ENCODE measurements around the gene TBPL1. TPM values are rescaled to one million over a fixed set of nuclear protein-coding genes. Genes with fewer than 3 reads are reported as not detected.

Gene TBPL1
- total RNA-seq, 1 experiment from 2014 or later, result 42.1 TPM

DNA sequence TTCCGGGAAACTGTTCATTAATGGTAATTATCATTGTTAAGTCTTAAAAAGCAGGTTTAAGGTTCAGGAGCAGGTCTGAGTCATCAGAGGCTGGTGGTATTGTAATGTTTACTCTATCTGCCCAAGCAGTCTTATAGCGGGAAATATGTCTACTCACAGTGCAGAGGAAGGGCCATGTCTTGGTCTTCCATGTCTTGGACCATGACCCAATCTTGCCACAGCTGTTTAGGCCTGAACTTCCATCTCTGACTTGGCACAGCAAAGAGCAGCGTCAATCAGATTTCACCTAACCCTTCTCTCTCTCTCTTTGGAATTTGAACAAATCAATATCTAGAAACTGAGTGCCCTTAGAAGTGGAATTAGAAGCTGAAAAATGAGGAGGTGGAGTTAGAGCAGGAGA lies 73.6 kb downstream of the TBPL1 start:
- DNase-seq (ENCODE audit: low spot score), result no peak
- no peaks in the 10 kb centered on the region for H3K27me3 Mint-ChIP-seq (ENCODE audit: low read depth)
- CTCF ChIA-PET, result interaction anchor here (1.2 kb wide), 1 partner anchor 37 kb away, joined by 4 read pairs; no protein-coding TSS in a partner anchor

DNA sequence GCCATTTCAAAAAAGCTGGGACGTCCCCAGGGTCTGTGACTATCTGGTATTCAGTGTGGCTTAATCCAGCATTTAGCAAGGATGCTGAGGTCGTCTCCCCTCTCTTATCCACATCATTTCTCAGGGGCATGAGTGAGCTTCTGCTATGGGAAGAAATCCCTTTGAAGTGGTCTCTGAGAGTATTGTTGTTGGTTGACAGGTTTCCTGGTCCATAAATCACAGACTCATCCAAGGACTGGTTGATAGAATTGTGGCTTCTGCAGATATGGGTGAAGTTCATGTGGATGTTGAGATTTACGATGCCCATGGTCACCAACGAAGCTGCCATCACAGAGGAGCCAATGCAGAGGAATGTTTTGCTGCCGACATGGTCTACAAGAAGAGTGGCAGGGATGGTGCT lies 75.4 kb downstream of the TBPL1 start:
- no peak for ATAC-seq
- ChIA-PET CTCF (no interaction called here), POLR2A (no interaction called here)
- peaks cover 6% of the 10 kb centered on the region; the same call in 1 of the 2 replicates for H3K36me3 Mint-ChIP-seq
- H3K27me3 Mint-ChIP-seq (ENCODE audit: low read depth), result no peaks in the 10 kb centered on the region
- no peak for TF ChIP-seq IRF2 (CRISPR knock-in tag; IDR thresholded peaks at IDR 0.05; ENCODE audit: borderline replicate concordance, low read depth)
- TF ChIP-seq FOXP1 (CRISPR knock-in tag; IDR thresholded peaks at IDR 0.05; ENCODE audit: borderline replicate concordance), result no peak
- TF ChIP-seq FOXJ3 (CRISPR knock-in tag; IDR thresholded peaks at IDR 0.05; ENCODE audit: borderline replicate concordance), result no peak
- TF ChIP-seq, protein P1, sequence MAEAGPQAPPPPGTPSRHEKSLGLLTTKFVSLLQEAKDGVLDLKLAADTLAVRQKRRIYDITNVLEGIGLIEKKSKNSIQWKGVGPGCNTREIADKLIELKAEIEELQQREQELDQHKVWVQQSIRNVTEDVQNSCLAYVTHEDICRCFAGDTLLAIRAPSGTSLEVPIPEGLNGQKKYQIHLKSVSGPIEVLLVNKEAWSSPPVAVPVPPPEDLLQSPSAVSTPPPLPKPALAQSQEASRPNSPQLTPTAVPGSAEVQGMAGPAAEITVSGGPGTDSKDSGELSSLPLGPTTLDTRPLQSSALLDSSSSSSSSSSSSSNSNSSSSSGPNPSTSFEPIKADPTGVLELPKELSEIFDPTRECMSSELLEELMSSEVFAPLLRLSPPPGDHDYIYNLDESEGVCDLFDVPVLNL (CRISPR knock-in tag; IDR thresholded peaks at IDR 0.05; ENCODE audit: borderline replicate concordance, low read depth), result no peak
- TF ChIP-seq ZNF512 (CRISPR knock-in tag; IDR thresholded peaks at IDR 0.05; ENCODE audit: borderline replicate concordance), result no peak
- TF ChIP-seq, protein P2, sequence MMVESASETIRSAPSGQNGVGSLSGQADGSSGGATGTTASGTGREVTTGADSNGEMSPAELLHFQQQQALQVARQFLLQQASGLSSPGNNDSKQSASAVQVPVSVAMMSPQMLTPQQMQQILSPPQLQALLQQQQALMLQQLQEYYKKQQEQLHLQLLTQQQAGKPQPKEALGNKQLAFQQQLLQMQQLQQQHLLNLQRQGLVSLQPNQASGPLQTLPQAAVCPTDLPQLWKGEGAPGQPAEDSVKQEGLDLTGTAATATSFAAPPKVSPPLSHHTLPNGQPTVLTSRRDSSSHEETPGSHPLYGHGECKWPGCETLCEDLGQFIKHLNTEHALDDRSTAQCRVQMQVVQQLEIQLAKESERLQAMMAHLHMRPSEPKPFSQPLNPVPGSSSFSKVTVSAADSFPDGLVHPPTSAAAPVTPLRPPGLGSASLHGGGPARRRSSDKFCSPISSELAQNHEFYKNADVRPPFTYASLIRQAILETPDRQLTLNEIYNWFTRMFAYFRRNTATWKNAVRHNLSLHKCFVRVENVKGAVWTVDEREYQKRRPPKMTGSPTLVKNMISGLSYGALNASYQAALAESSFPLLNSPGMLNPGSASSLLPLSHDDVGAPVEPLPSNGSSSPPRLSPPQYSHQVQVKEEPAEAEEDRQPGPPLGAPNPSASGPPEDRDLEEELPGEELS (CRISPR knock-in tag; IDR thresholded peaks at IDR 0.05), result no peak
- TF ChIP-seq ESRRA (CRISPR knock-in tag; IDR thresholded peaks at IDR 0.05; ENCODE audit: borderline replicate concordance), result no peak
- no peak for TF ChIP-seq ZNF532 (CRISPR knock-in tag; IDR thresholded peaks at IDR 0.05; ENCODE audit: borderline replicate concordance)
- no peak for TF ChIP-seq MLX (CRISPR knock-in tag; IDR thresholded peaks at IDR 0.05)
- no peak for TF ChIP-seq JUN (CRISPR knock-in tag; IDR thresholded peaks at IDR 0.05)
- DNase-seq (ENCODE audit: low spot score), result no peak
- no peaks in the 10 kb centered on the region for H3K9me3 Mint-ChIP-seq
- no peak overlapping the region for H3K27ac Mint-ChIP-seq
- H3K4me1 Mint-ChIP-seq, result no peaks in the 10 kb centered on the region
- no peak overlapping the region for H3K4me3 Mint-ChIP-seq

More for the DNA sequence above, 73.6 kb downstream of the TBPL1 start:
- TF ChIP-seq MXD4 (CRISPR knock-in tag; IDR thresholded peaks at IDR 0.05; ENCODE audit: borderline replicate concordance), result no peak
- no peak for TF ChIP-seq ZNF423 (CRISPR knock-in tag; IDR thresholded peaks at IDR 0.05)
- TF ChIP-seq, protein P3, sequence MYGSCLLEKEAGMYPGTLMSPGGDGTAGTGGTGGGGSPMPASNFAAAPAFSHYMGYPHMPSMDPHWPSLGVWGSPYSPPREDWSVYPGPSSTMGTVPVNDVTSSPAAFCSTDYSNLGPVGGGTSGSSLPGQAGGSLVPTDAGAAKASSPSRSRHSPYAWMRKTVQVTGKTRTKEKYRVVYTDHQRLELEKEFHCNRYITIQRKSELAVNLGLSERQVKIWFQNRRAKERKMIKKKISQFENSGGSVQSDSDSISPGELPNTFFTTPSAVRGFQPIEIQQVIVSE (CRISPR knock-in tag; IDR thresholded peaks at IDR 0.05; ENCODE audit: borderline replicate concordance), result no peak
- no peaks in the 10 kb centered on the region for H3K4me1 Mint-ChIP-seq
- H3K27ac Mint-ChIP-seq, result no peak overlapping the region
- peaks cover 6% of the 10 kb centered on the region; the same call in 1 of the 2 replicates for H3K36me3 Mint-ChIP-seq
- POLR2A ChIA-PET, result no interaction called here
- no peaks in the 10 kb centered on the region for H3K9me3 Mint-ChIP-seq
- H3K4me3 Mint-ChIP-seq, result no peak overlapping the region
- no peak for ATAC-seq
